Keratinocyte (primary cell): ENCODE measurements around the gene THUMPD1. TPM values are rescaled to one million over a fixed set of nuclear protein-coding genes. Genes with fewer than 3 reads are reported as not detected.

ENCODE experiments used
- DNase-seq: peaks from one replicate; pipeline ENCODE4 v3.0.0-alpha.2; 2011; ENCODE audit warnings: low read depth, missing footprints, low spot score
- FAIRE-seq: peaks from 2 replicates; lab custom pipeline; 2011; peaks lifted over from hg19 to GRCh38; lab: Jason Lieb, UNC
- H2AFZ ChIP-seq: 2 replicates; pipeline ENCODE4 v1.6.0; 2012; ENCODE audit warnings: low read length, control low read depth, inconsistent platforms; ENCODE audit not compliant: control insufficient read depth
- H3K27ac ChIP-seq: 2 replicates; pipeline ENCODE4 v1.5.1; 2011; ENCODE audit warnings: low read length; ENCODE audit not compliant: control insufficient read depth, insufficient read depth
- H3K27me3 ChIP-seq: 3 replicates; pipeline ENCODE4 v1.6.0; 2011; ENCODE audit warnings: low read length; ENCODE audit not compliant: control insufficient read depth, insufficient read depth; ENCODE audit errors: extremely low read depth
- H3K36me3 ChIP-seq, 2 experiments: 2 replicates in 1 of 2; 3 replicates in 1 of 2; pipeline ENCODE4 v1.5.1; 2011; ENCODE audit warnings: low read length in 2 of 2, mild to moderate bottlenecking in 1 of 2; ENCODE audit not compliant: control insufficient read depth in 2 of 2, insufficient read depth in 2 of 2; ENCODE audit errors: extremely low read depth in 1 of 2
- H3K4me1 ChIP-seq: 3 replicates; pipeline ENCODE4 v1.5.1; 2011; ENCODE audit warnings: low read length; ENCODE audit not compliant: control insufficient read depth, insufficient read depth; ENCODE audit errors: extremely low read depth
- H3K4me2 ChIP-seq: 3 replicates; pipeline ENCODE4 v1.6.0; 2011; ENCODE audit warnings: low read depth, low read length; ENCODE audit not compliant: control insufficient read depth, insufficient read depth; ENCODE audit errors: extremely low read depth
- H3K4me3 ChIP-seq, 3 experiments: fragments of 200-600 bp in 1 of 3; sonication (generic) in 1 of 3; 2 replicates in 2 of 3; 3 replicates in 1 of 3; pipeline ENCODE4 v1.5.1; 2011 to 2016; ENCODE audit warnings: low read length in 3 of 3, mild to moderate bottlenecking in 3 of 3, control low read depth in 2 of 3, inconsistent platforms in 1 of 3, low read depth in 1 of 3, mixed read lengths in 1 of 3, mixed run types in 1 of 3, moderate library complexity in 1 of 3; ENCODE audit not compliant: control insufficient read depth in 2 of 3, insufficient read depth in 2 of 3; ENCODE audit errors: extremely low read depth in 1 of 3
- H3K79me2 ChIP-seq: 2 replicates; pipeline ENCODE4 v1.6.0; 2012; ENCODE audit warnings: low read length; ENCODE audit not compliant: control insufficient read depth, insufficient read depth
- H3K9ac ChIP-seq: 3 replicates; pipeline ENCODE4 v1.6.0; 2011; ENCODE audit warnings: low read length; ENCODE audit not compliant: control insufficient read depth, insufficient read depth; ENCODE audit errors: extremely low read depth
- H3K9me1 ChIP-seq: 3 replicates; pipeline ENCODE4 v1.6.0; 2011; ENCODE audit warnings: low read length; ENCODE audit not compliant: control insufficient read depth, insufficient read depth; ENCODE audit errors: extremely low read depth
- H3K9me3 ChIP-seq: 2 replicates; pipeline ENCODE4 v1.5.1; 2012; ENCODE audit warnings: low read depth, low read length; ENCODE audit not compliant: control insufficient read depth
- H4K20me1 ChIP-seq: 3 replicates; pipeline ENCODE4 v1.6.0; 2011; ENCODE audit warnings: low read length; ENCODE audit not compliant: control insufficient read depth, insufficient read depth; ENCODE audit errors: extremely low read depth
- CTCF ChIP-seq, 3 experiments: IDR thresholded peaks in 1 of 3; conservative IDR thresholded peaks in 1 of 3; optimal IDR thresholded peaks in 1 of 3; 2 replicates in 2 of 3; 3 replicates in 1 of 3; pipeline versions ENCODE3 to v1.5.1; 2011; ENCODE audit warnings: low read length in 3 of 3, mild to moderate bottlenecking in 3 of 3, moderate library complexity in 2 of 3, control low read depth in 1 of 3, inconsistent platforms in 1 of 3; ENCODE audit not compliant: insufficient read depth in 2 of 3; ENCODE audit errors: extremely low read depth in 1 of 3
- EZH2 ChIP-seq: IDR thresholded peaks from one replicate; pipeline ENCODE4 v1.6.1; 2012; ENCODE audit warnings: inconsistent platforms, mild to moderate bottlenecking, low read length, moderate library complexity
- dilution Hi-C: fragments of 300-500 bp; cut with MboI; formaldehyde crosslinking; loops from one replicate; pipeline ENCODE4 v1.7.0; 2020; ENCODE audit warnings: low sequenced_read_pairs; ENCODE audit not compliant: extremely low pct_ligation_motif_present
- polyA plus RNA-seq, 5 experiments: library from polyadenylated mRNA; depleted of rRNA in 3 of 5; stranded (reverse) in 3 of 5; stranded (forward) in 1 of 5; unstranded in 1 of 5; fragments of >200 nt; gene quantifications; 1 replicate in 1 of 5; 2 replicates in 3 of 5; 3 replicates in 1 of 5; pipeline versions ENCODE4 v1.2.1 to v1.2.3, GENCODE V29; 2011 to 2012; ENCODE audit warnings: missing spikeins in 2 of 5, low read depth in 1 of 5, low replicate concordance in 1 of 5

THUMPD1 gene
- polyA plus RNA-seq, 1 donor (not counting 4 experiments of a cell fraction or from before 2014, with no cell fraction given), result 25.9 TPM

GRCh38 chr16:20773679-20774078 is 32.1 kb upstream of the THUMPD1 start:
- DNase-seq (no peak), FAIRE-seq (no peak)
- H3K9me1 ChIP-seq, result no peaks in the 10 kb centered on the region

GRCh38 chr16:20768818-20769217 is 27.2 kb upstream of the THUMPD1 start:
- no peak overlapping the region for H2AFZ ChIP-seq
- peaks cover 4% of the 10 kb centered on the region for H3K4me1 ChIP-seq
- FAIRE-seq (no peak), DNase-seq (no peak)
- no peaks in the 10 kb centered on the region for H3K36me3 ChIP-seq
- no peaks in the 10 kb centered on the region for H4K20me1 ChIP-seq
- no peak overlapping the region for H3K9ac ChIP-seq
- no peaks in the 10 kb centered on the region for H3K27me3 ChIP-seq
- H3K4me2 ChIP-seq, result no peak overlapping the region
- H3K9me1 ChIP-seq, result no peaks in the 10 kb centered on the region
- dilution Hi-C loops, result no loop called here
- H3K9me3 ChIP-seq, result no peaks in the 10 kb centered on the region
- TF ChIP-seq CTCF (optimal IDR thresholded peaks at IDR 0.05 in 1 of 3, IDR thresholded peaks at IDR 0.05 in 1 of 3, conservative IDR thresholded peaks at IDR 0.05 in 1 of 3; ENCODE audit: extremely low read depth in 1 of 3, insufficient read depth in 2 of 3, low read length in 3 of 3), result no peak
- TF ChIP-seq EZH2, result no peak
- H3K4me3 ChIP-seq, result no peak overlapping the region
- no peak overlapping the region for H3K27ac ChIP-seq
- H3K79me2 ChIP-seq, result no peaks in the 10 kb centered on the region

More at GRCh38 chr16:20773679-20774078, 32.1 kb upstream of the THUMPD1 start:
- no peaks in the 10 kb centered on the region for H3K79me2 ChIP-seq
- H3K4me1 ChIP-seq, result no peaks in the 10 kb centered on the region
- H3K36me3 ChIP-seq, result no peaks in the 10 kb centered on the region
- dilution Hi-C loops, result no loop called here
- H2AFZ ChIP-seq, result no peak overlapping the region
- H3K4me2 ChIP-seq, result no peak overlapping the region
- H4K20me1 ChIP-seq, result no peaks in the 10 kb centered on the region
- H3K27ac ChIP-seq, result no peak overlapping the region
- no peaks in the 10 kb centered on the region for H3K9me3 ChIP-seq
- no peak for TF ChIP-seq CTCF (optimal IDR thresholded peaks at IDR 0.05 in 1 of 3, IDR thresholded peaks at IDR 0.05 in 1 of 3, conservative IDR thresholded peaks at IDR 0.05 in 1 of 3; ENCODE audit: extremely low read depth in 1 of 3, insufficient read depth in 2 of 3, low read length in 3 of 3)
- TF ChIP-seq EZH2, result no peak
- H3K27me3 ChIP-seq, result no peaks in the 10 kb centered on the region
- no peak overlapping the region for H3K9ac ChIP-seq
- H3K4me3 ChIP-seq, result no peak overlapping the region
